DLD1 (cell line): Measurements from ENCODE around the gene RBKS.
"Not testable (repeated sequence)": the region's sequence is repeated elsewhere in the genome, so short reads cannot be mapped to it uniquely, and the experiment has no call there.

Experiments used
- in situ Hi-C: cut with HindIII; loops from 2 replicates; pipeline ENCODE4 v1.10.0; 2017; ENCODE audit warnings: low sequenced_read_pairs

The RBKS gene

DNA sequence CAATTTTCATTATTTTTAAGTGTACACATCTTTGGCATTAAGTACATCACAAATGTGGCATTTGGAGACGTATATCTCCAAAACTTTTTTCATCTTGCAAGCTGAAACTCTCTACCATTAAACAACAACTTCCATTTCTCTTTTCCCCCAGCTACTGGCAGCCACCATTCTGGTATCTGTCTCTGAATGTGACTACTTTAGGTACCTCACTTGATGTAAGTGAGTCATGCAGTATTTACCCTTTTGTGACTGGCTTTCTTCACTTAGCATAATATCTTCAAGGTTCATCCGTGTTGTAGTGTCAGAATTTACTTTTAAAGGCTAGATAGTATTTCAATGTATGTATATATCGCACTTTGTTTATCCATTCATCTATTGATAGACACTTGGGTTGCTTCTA lies 17.4 kb upstream of the RBKS start:
- in situ Hi-C loops, result no loop called here

DNA sequence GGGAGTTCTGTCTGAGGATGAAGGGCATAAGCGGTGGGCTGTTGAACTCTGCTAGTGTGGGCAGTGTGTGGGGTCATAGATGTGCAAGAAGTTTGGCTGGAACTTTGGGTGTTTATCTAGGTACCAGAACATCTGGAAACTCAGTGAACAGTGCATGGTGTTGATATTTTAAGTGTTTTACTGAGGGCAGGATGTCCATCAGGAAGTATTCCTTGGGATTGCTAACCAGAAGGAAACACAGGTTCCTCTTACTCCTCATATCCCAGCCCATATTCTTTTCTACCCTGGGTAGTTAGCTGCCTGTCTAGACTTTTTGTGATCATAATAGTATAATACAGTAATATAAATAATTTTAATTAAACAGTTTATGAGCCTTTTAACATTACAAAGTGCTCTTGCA lies 15.9 kb upstream of the RBKS start:
- in situ Hi-C loops, result no loop called here

DNA sequence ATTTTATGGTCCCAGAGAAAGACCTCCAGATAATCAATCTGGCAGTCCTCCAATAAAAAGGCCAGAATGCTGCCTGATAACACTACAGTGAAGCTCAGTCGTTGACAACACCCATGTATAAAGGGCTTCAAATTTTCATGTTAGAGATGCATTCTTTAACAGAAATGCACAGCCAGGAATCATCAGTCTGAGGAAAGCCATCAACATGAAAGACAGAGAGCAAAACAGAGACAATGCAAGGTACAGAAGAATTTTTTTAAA lies 14.1 kb upstream of the RBKS start:
- in situ Hi-C loops, result no loop called here

DNA sequence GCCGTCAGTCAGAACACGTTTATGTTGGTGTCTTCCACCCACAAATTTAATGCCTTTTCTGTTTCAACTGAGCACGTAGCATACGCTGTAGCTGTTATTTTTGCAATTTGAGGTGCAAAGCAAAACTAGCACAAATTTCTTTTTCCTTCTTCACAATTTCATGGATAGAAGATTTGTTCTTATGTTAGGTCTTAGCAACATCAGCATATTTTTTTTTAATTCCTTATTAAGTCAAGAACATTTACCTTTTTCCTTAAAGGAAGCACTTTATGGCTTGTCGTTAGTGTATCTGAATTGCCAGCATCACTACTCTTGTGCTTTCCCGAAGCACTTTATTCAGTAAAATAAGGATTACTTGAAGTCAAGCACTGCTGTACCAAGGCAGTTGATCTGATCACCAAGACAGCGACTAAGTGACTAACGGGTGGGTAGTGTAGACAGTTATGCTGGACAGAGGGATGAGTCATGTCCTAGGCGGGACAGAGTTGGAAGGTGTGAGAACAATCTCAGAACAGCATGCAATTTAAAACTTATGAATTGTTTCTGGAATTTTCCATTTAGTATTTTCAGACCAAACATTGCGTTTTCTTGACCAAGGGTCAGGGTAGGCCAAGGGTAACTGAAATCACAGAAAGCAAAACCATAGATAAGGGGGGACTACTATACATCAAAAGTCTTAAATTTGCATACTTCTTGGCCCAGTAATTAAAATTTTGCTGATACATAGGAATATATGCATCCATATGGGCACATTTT lies 13.6 kb upstream of the RBKS start:
- in situ Hi-C loops, result no loop called here

DNA sequence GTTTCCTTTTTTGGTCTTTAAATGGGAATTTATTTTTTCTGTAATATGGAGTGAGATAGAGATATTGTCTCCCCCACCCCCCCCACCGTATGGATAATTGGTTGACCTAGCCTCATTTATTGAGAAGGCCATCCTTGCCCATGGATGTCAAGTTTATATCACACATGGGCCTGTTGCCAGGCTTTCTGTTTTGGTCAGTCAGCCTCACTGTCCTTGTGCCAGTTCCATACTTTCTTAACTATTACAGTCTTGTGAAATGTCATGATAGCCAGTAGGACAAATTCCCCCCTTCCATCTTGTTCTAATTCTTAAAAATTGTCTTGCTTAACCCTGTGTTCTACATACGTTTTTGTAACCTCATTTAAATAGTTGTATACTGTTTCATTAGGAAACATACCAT lies 12.8 kb upstream of the RBKS start:
- in situ Hi-C loops, result no loop called here

DNA sequence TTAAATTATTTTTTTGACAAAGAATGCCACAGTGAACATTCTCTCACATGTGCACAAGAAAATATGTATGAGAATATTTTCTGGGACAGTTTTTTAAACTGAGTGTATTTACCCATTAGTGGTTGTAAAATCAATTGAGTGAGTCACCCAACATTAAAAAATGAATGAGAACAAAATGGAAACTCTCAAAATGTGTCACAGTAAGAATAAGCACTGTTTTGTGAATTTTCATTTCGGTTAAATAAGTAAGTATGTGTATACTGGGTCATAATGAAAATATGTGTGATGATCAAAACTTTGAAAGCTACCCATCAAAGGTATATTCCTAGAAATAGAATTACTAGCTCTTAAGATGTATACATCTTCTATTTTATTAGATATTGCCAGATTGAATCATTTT lies 11.9 kb upstream of the RBKS start:
- in situ Hi-C loops, result no loop called here

DNA sequence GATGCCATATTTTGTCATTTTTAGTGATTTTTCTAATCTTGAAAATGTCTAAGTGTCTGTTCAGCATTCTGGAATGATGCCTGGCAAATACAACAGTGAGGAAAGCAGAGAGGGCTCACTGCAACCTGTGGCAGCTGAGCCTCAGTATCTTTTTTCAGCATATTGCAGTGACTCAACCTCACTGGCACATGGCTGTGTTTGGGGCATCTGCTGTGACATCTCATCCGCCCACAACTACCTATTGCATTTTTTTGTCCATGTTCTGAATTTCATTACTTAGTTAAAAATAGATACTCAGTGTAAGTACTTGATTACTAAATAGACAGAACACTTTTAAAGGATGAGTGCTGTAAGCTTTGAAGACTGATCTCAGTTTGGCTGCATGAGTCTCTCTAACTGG lies 11.0 kb upstream of the RBKS start:
- in situ Hi-C loops, result no loop called here

DNA sequence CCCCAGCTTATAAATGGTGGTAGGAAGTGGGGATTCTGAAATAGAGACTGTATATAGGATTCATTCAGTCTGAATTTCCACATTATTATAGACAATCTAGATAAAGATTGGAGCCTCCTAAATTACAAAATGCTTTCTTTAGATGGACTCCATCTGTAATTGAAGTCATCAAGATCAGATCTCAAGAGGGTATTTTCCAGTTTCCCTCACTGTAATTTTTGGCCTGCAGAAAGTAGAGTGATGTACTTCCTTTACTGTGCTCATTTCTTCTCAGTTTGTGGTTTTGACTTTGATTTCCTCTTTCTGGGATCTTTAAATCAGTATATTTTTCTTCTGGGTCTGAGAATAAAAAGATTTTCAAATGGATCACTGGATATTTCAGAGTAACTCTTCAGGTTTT lies 7.5 kb upstream of the RBKS start:
- in situ Hi-C loops, result no loop called here

DNA sequence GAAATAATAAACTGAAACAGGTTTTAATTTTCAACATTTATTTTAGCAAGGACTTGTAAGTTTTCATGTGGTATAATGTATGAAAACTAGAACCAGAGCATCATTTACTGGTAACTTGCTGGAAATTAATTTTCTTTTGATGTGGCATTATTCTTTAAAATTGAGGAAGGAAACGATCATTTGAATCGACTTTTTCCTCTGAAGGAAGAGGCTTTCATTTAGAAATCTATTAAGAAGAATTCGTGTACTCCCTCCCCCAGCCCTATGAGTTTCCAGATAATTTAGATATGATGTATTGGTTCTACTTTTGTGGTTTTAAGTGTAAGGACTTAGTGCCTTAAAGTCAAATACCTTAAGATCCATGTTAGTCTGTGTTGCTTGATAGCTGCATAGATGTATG lies 2.8 kb upstream of the RBKS start:
- in situ Hi-C loops, result no loop called here

DNA sequence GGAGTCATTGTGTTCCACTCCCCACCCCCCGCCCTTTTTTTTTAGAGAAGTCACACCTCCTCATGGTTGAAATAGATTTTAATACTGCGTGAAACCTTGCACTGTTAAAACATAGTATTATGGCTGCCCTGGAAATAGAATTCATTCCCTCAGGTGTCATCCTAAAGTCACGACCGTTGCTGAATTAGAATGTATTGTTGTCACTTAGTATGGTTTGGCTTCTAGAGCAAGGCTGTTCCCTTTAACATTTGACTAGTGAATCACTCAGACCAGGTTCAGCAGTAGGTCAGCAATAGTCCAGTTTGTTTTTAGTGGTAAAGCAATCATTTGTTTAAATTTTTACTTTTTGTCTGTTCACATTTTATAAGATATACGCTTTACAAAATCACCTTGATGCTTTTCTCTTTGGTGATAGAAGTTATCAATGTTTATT lies 1.5 kb upstream of the RBKS start:
- in situ Hi-C loops, result no loop called here

DNA sequence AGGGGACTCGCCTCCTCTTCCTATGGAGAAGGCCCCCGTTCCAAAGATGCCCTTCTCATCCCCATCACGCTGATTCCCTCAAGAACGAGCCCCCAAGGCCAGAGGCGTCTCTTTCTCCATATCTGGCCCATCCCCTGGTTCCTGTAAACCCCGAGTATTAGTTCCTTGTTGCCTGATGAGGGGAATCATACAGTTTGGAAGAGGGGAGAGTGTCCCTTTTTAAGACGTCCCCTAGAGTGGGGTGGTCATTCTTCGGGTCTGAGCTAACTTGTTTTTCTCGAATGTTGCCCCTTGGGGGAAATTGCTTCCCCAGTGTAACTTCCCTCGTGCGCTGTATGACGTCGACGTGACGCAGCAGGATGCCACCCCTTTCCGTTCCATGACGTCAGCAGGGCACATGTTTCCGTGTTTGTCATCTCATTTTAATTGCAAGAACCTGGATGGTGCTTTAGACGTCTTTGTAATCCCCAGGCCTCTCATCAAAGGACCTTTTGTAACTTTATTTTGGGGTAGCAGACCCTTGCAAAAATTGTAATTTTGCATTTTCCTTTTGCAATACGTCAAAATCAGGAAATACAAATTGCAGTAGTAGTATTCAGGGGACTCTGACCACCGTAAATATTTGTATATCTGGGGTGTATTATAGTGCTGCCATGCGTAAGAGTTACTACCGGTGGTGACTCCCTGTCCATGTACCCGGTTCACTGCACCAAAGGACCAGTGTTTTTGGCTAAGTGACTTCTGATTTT lies 911 bp upstream of the RBKS start:
- in situ Hi-C loops, result no loop called here

DNA sequence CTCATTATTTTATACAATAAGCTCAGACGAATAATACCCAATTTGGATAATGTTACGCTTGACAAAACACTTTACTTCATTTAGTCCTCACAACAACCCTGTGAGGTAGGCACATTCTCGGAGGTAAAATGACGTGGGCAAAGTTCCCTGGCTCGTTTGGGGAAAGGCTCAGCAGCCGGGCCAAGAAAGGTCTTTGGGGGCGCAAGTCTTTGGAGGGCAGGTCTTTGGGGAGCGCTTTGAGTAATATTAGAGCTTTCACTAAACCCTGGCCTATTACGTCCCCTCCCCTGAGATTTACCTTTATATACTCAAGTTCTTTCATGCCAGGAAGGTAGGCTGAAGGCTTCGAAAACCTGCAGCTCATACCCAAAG lies 427 bp downstream of the RBKS start:
- in situ Hi-C loops, result no loop called here

DNA sequence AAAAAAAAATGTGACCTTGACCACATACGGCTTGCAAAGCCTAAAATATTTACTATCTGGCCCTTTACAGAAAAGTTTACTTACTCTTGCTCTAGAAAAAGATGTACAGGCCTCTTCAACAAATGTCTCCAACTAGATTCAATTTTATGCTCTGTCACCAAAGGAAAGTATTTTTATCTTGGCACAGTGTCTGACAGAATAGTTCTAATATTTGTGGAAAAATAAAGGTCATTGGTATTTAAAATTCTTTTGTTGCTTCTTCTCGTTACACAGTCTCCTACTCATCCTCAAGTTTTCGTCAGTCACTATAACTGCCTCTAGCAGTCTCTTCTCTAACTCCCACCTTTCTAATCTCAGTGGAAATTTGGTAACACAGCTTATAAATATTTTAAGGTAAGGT lies 1.4 kb downstream of the RBKS start:
- in situ Hi-C loops, result no loop called here

DNA sequence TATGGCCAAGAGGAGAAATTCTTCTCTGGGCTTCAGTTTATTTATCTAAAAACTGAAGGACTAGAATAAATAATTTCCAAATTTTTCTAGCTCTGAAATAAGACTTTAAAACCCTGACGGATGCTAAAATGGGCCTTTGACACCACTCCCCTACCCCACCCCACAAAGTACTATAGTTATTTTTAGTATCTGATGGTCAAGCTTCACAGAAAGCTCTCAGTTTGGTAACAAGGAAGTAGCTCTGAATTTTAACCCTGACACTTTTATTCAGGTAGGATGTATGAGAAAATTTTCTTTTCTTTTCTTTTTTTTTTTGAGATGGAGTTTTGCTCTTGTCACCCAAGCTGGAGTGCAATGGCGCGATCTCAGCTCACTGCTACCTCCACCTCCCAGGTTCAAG lies 2.4 kb downstream of the RBKS start:
- in situ Hi-C loops, result no loop called here

DNA sequence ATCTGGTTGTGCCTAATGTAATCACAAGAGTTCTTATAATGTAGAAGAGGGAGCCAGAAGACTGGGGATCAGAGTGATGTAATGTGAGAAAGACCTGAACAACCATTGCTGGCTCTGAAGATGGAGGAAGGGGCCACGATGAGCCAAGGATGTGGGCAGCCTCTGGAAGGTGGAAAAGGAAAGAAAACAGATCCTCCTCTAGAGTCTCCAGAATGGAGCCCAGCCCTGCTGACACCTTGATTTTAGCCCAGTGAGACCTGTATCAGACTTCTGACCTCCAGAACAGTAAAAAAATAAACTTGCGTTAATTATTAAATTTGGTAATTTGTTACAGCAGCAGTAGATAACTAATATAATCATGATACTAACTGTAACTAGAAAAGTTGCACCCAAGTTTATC lies 3.1 kb downstream of the RBKS start:
- in situ Hi-C loops, result no loop called here

DNA sequence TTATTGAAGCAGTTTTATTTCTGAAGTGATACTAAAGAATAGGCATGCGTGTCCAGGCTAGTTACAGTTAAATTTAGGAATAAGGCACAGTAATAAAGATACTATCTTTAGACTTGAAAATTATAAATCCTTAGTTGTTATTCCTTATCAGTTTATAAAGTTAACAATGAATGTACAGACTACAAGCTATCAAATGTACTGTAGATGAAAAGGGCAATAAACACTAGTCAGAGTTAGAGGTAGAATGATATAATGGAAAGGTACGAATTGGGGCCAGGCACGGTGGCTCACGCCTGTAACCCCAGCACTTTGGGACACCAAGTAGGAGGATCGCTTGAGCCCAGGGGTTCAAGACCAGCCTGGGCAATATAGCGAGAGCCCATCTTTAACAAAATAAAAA lies 3.9 kb downstream of the RBKS start:
- in situ Hi-C loops, result no loop called here

DNA sequence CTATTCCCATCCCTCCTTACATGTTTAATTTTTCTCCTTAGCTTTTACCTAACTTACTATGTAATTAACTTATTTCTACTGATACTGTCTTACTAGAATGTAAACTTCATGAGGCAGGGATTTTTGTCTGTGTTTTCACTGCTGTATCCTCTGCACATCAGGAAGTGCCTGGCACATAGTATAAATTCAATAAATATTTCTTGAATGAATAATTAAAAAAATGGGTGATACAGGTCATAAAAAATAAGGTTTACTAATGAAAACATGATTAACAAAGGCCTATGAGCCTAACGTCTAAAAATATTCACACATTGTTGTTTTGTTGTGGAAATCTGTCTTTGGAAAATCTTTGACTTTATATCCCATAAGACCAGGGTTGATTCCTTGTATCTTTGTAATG lies 4.5 kb downstream of the RBKS start:
- in situ Hi-C loops, result no loop called here

DNA sequence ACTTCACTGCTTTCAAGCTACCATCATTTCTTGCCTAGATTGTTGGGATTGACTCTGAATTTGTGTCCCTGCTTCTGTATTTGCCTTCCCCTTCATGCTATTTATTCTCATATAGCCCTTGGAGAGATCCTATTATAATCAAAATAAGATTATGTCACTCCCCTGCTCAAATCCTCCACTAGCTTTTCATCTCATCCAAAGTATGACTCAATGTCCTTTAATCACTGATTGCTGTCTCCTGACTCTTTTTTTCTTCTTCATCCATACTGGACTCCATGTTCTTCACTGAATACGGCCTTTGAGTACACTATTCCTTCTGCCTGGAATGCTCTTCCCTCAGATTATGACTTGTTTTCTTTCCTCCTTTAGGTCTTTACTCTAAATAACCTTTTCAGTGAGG lies 5.0 kb downstream of the RBKS start:
- in situ Hi-C loops, result no loop called here

DNA sequence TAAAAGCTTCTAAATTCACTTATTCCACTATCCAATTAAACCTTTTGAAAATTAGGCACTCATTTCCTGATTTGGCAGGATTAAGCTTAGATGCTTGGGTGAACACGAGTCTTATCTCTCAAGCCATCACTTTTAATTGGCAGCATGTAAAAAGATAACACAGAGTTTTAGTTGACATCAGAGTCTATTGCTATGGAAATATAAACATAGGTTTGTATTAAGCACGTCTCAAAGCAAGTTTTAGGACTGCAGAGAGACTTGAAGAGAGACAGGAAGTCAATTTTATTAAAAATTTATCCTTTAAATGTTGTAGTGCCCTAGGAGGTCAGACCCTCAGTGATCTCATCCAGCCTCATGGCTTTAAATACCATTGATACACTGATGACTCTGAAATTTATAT lies 5.6 kb downstream of the RBKS start:
- in situ Hi-C loops, result no loop called here

DNA sequence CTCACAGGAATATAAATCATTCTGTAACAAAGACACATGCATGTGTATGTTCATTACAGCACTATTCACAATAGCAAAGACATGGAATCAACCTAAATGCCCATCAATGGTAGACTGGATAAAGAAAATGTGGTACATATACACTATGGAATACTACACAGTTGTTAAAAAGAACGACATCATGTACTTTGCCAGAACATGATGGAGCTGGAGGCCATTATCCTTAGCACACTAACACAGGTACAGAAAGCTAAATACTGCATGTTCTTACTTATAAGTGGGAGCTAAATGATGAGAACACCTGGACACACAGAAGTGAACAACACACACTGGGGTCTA lies 7.6 kb downstream of the RBKS start:
- in situ Hi-C loops, result not testable (repeated sequence)

DNA sequence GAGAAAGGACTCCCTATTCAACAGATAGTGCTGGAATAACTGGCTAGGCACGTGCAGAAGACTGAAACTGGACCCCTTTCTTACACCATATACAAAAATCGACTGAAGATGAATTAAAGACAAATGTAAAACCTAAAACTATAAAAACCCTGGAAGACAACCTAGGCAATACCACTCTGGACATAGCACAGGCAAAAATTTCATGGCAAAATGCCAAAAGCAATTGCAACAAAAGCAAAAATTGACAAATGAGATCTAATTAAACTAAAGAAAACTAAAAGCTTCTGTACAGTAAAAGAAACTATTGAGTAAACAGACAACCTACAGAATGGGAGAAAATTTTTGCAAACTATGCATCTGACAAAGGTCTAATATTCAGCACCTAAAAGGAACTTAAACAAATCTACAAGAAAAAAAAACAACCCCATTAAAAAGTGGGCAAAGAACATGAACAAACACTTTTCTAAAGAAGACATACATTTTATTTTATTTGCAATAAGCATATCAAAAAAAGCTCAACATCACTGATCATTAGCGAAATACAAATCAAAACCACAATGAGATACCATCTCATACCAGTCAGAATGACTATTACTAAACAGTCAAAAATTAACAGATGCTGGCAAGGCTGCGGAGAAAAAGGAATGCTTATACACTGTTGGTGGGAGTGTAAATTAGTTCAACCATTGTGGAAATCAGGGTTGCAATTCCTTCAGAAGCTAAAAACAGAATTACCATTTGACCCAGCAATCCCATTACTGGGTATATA lies 8.2 kb downstream of the RBKS start:
- in situ Hi-C loops, result not testable (repeated sequence)

DNA sequence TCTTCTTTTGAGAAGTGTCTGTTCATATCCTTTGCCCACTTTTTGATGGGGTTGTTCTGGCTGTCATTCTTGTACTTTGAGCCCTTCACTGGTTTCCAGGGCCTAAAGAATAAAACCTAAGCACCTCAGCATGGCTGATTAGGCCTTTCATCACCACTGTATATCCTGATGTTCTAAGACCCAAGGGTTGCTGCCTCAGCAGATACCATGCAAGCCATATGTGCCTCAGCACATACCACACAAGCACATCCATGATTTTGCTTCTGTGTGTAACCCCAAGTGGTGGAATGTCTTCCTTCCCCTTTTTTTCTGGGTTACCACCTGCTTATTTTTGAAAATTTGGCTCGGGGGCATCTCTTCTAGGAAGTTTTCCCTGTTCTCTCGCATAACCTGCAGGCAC lies 11.4 kb downstream of the RBKS start:
- in situ Hi-C loops, result no loop called here
